Head of caudate nucleus (tissue), 42 donors: Measurements from ENCODE around the gene TOE1.

ENCODE experiments used
- DNase-seq, 42 donors: peaks; one replicate each; pipeline versions ENCODE4 v3.0.0 to v3.0.0-alpha.2; 2020 to 2021; ENCODE audit warnings: mixed read lengths in 7 of 42
- intact Hi-C: fragments of 100-400 bp; cut with DNase I; formaldehyde crosslinking; loops from one replicate; pipeline ENCODE4 v1.15.0; 2022

Gene TOE1

DNA sequence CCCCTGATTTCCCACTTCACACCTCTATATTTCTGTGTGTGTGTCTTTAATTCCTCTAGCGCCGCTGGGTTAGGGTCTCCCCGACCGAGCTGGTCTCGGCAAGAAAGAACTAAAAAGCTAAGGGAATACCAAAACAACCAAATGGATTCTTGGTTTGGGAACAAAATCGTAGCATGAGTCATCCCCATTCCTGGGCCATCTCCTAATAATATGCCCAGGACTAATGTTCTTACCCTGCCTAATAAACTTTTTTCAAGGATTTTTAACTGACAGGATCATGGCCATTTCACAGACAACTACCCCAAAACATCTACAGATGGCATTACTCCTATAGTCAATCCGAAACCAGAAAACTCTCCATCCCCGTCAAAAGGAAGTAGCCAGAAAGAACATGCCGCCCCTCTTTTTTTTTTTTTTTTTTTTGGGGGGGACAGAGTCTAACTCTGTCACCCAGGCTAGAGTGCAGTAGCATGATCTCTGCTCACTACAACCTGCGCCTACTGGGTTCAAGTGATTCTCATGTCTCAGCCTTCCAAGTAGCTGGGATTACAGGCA is 17.4 kb upstream of the TOE1 start:
- no peak for DNase-seq
- intact Hi-C loops: no loop called here

DNA sequence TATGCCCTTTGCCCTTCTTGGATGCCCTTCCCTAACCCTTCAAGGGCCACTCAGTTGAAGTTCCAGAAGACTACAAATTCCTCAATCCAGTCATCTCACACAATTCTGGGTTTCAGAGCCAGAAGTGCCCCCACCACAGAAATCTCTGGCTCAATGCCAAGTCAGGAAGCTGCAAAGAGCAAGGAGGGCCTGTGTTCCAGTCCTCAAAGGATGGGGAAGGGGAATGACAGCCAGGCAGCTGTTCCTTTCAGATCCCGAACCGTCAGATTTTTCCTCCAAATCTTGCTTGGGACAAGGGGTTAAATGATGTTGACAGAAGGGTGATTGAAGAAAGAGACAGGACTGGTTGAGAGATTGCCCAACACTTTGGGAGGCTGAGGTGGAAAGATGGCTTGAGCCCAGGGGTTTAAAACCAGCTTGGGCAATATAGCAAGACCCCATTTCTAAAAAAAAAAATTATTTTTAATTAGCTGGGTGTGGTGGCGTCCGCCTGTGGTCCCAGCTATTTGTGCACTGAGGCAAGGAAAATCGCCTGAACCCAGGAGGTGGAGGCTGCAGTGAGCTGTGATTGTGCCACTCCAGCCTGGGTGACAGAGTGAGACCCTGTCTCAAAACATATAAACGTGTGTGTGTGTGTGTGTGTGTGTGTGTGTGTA is 14.0 kb upstream of the TOE1 start:
- intact Hi-C loops: no loop called here
- DNase-seq: peak in 6 of 42 donors; percentile 15 to 53 (median 28)

DNA sequence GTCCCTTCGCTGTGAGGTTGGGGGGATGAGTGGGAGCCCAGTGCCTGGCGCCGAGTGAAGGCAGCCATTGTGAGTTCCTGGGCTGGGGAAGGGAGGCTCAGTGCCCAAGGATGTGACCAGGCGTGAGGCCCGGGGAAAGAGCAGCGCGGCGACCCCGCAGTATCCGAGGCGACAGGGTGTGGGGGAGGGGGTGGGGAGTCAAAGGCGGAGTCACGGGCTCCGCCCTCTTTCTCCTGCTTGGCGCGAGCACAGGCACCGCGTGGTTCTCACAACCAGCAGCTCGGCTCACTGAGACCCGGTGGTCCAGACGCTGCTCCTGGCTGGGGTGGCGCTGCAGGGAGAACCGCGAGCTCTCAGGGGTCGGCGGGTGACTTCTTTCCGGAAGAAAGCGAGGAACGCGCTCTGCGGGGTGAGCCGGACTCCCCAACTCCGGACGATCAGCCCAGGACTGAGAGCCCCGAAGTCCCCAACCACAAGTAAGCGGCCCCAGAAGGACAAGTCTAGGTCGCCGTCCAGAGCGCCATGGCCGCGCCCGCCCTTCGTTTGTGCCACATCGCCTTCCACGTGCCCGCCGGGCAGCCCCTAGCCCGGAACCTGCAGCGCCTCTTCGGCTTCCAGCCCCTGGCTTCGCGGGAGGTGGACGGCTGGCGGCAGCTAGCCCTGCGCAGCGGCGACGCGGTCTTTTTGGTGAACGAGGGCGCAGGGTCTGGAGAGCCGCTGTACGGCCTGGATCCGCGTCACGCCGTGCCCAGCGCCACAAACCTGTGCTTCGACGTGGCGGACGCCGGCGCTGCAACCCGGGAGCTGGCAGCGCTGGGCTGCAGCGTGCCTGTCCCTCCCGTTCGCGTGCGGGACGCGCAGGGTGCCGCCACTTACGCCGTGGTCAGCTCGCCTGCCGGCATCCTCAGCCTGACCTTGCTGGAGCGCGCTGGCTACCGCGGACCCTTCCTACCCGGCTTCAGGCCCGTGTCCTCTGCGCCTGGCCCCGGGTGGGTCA is 13.0 kb upstream of the TOE1 start, which contains the start of gene HPDL:
HPDL (plus strand) TSS at position 269 of the 997 bp plus-strand sequence; CDS start at position 523, 254 bp downstream.
- intact Hi-C loops: no loop called here
- DNase-seq: peak; percentile 59 to 90 (median 79)

DNA sequence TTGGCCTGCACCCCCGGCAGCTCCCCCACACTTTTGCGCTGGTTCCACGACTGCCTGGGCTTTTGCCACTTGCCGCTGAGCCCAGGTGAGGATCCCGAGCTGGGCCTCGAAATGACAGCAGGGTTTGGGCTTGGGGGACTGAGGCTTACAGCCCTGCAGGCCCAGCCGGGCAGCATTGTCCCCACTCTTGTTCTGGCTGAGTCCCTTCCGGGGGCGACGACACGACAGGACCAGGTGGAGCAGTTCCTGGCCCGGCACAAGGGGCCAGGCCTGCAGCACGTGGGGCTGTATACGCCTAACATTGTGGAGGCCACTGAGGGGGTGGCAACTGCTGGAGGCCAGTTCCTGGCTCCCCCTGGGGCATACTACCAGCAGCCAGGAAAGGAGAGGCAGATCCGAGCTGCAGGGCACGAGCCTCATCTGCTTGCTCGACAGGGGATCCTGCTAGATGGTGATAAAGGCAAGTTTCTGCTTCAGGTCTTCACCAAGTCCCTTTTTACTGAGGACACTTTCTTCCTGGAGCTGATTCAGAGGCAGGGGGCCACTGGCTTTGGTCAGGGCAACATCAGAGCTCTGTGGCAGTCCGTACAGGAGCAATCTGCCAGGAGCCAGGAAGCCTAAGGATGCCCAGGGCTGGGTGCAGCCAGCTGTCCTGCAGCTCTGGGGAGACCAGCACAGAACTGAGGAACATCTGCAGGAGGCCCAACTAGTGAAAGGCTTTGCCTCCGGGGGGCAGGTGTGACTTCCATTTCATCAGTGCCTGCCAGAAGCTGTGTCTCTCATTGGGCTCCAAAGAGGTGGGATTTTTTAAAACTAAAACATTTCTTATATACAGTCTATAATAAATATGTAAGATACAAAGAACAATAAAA is 12.1 kb upstream of the TOE1 start:
- DNase-seq: no peak
- intact Hi-C loops: no loop called here

DNA sequence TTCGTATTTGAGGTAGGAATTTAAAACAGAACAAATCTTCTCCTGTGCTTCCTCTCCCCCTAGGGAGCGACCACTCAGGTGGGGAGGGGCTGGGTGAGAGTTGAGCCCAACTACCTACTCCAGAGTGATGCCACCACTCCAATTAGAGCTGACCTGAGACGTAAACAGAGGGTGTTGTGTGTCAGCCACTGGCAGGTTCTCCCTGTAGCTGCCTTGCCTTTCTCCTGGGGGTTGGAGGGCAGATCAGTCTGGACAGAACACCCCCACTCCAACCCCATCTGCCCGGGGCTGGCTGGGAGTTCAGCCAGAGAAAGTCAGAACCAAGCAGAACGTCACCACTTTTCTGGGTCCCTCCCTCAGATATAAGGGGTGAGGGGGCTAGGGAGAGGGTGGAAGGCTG is 11.3 kb upstream of the TOE1 start:
- intact Hi-C loops: no loop called here
- DNase-seq: no peak

DNA sequence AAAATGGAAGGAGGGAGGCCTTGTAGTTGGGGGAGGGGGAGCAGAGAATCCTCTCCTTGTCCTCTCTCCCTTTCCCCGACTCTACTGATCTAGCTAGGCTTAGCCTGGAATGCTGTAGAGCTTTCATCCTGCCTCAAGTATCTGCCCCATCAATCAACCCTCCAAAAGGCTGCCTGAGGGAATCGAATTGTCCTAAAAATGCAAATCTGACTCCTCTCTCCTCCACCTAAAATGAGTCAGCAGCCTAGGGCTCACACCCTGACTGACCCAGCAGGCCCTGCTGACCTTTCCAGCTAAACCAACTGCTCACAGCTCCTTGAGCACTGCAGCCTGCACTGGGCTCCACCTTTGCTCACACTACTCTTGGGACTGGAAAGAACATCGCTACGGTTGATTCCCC is 10.5 kb upstream of the TOE1 start:
- DNase-seq: no peak
- intact Hi-C loops: no loop called here

DNA sequence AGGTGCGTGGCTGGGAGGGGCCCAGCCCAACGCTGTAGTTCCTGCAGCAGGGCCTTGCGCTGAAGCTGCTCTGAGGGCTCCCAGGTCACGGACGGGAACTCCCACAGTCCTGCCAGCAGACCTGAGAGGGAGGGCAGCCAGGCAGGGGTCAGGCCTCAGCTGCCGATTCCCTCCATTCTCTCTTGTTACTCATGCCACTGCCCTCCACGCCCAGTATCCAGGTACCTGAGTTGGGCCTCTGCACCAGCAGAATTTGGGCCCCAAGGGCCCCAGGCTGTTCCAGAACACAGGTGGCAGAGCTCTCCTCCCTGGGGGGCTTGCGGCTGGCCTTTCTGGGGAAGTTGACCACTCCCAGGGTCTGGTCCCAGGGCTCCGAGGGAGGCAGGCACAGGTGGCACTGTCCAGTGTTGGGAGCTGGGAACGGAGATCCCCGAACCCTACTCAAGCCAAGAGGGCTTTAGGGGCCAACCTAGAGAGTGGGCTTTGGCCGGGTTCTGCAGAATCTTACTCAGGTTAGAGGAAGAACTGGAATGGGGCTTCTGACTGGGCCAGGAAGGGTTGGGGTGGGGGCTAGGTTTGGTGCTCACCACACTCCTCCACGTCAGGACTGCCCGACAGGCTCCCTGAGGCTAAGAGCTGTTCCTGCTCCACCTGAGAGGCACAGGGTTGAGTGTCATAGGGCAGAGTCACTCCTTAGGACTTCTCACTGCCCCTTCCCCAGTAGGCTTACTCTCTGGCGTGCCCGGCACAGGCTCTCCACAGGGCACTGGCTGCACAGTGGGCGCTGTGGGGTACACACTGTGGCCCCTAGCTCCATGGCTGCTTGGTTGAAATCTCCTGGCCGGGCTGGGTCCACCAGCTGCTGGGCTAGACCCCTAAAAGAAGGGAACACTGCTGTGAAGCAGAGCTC is 8.3 kb upstream of the TOE1 start:
- DNase-seq: no peak
- intact Hi-C loops: no loop called here

DNA sequence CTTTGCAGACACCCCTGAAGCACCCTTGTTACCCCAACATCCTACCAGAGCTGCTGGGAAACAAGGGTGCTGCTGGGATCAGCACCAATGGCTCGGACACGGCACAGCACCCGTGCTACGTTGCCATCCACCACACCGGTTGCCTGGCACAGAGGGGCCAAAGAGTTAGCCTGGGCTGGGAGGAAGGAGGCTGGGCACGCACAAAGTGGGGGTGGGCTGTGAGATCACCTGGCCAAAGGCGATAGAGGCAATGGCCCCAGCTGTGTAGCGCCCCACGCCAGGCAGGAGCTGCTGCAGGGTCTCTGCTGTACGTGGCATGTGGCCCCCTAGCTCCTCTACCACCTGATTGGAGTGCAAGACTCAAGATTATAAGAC is 7.6 kb upstream of the TOE1 start:
- DNase-seq: no peak
- intact Hi-C loops: no loop called here

DNA sequence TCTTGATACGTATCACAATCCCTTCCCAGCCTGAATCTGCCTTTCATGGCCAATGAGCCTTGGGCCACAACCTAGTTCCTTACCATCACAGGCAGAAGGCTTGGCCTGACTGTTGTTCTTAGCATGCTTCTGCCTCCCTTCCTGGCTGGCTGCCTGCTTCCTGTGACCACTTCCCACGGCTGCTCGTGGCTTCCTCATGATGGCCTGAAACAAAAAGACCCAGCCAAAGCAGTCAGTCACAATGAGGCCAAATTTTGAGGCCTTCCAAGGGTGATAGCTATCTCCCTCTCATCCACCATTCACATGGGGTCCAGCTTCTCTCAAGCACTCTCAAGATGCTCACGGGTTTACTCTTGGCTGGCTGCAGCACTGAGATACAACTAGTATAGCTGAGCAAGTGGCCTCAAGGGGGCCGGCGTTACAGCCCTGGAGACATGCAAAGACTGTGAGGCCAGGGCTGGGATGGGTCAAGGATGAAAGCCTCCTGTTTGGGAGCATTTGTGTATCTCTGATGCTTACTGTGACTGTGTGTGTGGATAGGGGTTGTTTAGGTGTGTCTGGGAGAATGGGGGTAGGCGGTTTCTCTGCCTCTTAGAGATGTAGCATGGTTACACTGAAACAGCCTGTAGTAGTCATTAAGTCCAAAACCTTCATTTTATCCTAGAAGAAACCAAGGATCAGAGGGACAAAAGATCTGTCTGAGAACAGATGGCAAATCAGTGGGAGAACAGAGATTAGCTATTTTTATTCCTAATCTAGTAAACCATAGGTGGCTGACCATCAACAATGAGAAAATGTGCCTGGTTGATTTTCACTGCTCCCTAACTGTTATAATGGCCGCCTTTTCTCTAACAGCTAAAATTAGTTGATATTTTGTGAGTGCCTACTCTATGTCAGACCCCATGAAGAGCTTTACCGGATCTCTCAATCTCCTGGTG is 5.4 kb upstream of the TOE1 start:
- DNase-seq: peak in 15 of 42 donors; percentile 14 to 60 (median 31)
- intact Hi-C loops: no loop called here

DNA sequence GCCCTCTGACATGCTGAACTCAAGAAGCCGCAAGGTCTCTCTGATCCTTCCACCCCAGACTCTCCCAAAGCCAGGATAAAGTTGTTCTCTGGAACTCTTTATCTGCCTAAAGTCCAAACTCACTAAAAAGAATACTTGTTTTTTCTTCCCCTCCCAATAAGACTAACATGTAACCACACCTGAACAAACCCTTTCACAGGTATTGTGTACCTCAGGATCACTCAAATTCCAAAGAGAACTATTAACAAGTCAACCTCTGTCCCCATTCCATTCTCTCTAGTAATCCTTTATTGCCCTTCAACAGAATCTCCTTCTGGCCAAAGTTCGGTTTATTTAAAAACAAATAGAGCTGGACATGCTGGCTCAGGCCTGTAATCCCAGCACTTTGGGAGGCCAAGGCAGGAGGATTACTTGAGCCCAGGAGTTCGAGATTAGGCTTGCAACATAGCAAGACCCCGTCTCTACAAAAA is 4.1 kb upstream of the TOE1 start:
- no peak for DNase-seq

DNA sequence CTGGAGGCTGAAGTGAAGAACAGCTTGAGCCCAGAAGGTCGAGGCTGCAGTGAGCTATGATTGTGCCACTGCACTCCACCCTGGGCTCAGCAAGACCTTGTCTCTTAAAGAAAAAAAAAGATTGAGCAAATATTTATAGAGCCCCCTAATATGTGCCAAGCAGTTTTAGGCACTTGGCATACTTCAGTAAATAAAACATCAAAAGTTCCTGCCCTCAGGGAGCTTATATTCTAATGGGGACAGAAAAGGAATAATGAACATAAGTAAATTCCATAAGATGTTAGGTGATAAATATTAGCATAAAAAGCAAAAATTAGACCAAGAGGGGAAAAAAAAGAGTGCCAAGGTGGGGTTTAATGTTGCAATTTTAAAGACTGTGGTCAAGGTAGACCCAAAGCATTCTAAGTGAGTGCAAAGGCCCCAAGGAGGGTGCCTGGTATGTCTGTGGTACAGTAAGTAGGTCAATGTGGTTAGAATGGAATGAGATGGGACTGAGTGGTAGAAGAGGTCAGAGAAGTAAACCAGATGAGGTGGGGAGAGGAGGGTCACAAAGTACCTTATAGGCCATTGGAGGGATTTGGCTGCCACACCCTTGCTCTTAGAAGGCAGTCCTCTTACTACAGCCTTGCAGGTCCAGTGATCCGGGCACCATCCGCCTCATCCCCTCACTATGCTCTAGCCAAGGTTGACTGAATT is 2.2 kb upstream of the TOE1 start:
- no peak for DNase-seq
- intact Hi-C loops: no loop called here

More for the DNA sequence above, 4.1 kb upstream of the TOE1 start:
- intact Hi-C loops: no loop called here

DNA sequence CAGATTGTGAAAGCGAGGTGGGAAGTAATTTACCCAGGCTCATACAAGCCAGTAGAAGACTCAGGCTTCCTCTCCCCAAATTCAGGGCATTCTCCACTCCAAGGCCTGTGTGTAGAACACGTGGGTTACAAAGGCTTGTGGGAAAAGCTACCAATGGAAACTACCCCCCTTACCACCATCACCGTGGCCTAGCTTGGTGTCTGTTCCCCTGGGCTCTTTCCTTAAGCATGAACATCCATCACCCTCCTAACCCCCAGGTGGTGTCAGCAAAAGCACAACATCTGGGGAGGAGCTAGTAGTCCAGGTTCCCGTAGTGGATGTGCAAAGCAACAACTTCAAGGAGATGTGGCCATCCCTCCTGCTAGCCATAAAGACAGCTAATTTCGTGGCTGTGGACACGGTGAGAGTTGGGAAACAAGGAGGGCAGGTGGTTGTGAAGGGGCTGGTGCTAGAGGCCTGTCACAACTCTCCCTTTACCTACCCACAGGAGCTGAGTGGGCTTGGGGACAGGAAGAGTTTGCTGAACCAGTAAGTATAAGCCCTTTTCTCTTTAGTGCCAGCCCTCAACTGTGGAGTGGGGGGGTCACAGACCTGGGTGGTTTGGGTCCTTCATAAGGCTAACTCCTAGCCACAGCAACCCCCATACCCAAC is 971 bp downstream of the TOE1 start:
- peak in 4 of 42 donors; percentile 13 to 32 (median 22) for DNase-seq
- intact Hi-C loops: loop anchor here (10.0 kb wide), 1 partner anchor 234 kb away; no protein-coding TSS in a partner anchor

DNA sequence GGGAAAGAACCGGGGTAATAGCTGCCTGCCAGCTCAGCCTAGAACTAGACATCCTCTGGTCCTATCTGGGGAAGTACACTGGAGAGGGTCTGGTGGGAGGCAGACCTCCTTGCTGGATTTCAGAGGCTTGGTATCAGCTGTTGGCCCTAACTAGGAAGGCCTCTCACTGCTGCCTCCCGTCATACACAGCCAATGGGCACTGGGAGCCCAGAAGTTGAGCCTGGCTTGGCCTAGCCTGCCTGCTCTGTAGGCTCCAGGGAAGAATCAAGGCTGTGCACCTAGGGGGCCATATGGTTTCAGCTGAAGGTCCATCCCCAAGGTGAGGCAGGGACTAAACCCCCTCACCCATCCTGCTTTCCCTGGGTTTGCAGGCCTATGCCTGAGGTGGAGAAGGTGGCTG is 4.5 kb downstream of the TOE1 start:
- no peak for DNase-seq
- intact Hi-C loops: loop anchor here (10.0 kb wide), 1 partner anchor 230 kb away; no protein-coding TSS in a partner anchor

DNA sequence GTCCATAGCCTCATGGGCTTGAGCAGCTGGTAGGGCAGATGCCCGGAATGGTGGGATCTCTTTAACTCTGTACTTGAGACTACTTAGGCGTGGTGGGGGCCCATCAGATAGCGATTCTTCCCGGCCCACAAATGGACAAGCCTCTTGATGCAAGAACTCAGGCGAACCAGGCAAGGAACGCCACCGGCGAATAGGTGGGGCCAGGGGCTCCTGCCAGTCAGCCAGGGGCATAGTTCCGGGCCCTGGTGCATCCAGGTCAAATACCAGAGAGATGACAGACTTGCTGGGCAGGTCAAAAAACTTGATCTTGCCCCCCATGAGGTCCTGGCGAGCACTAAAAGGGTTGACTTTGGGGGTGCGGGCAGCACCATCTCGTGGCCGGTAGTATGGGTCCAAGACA is 5.0 kb downstream of the TOE1 start:
- no peak for DNase-seq
- intact Hi-C loops: loop anchor here (10.0 kb wide), 1 partner anchor 230 kb away; no protein-coding TSS in a partner anchor

DNA sequence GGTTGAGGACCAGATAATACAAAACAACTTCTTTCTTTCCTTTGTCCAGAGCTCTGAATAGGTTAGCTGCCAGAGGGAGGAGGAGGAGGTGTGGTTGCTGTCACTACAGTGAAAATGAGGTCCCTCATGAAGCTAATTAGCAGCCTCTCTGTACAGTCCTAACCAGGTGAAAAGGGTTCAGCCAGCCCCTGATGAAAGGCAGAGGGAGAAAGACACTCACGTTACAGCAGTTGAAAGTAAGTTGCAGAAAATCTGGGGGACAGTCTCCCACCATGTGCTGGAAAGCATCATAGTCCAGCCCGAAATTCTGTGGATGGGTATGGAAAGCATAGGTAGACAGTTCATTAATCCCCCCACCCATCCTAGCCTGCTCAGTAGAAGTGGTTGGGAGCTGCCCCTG is 6.5 kb downstream of the TOE1 start:
- intact Hi-C loops: loop anchor here (10.0 kb wide), 1 partner anchor 228 kb away; no protein-coding TSS in a partner anchor
- no peak for DNase-seq
